22Rv1 (cell line): Measurements from ENCODE around the gene SERPINB6.

Source experiments
- ZFX ChIP-seq: fragments of 450-650 bp; IDR thresholded peaks from 2 replicates; pipeline ENCODE4 v1.6.1; 2017; ENCODE audit warnings: antibody characterized with exemption, borderline replicate concordance
- TF ChIP-seq, protein P1 (sequence below): fragments of 450-650 bp; IDR thresholded peaks from 2 replicates; pipeline ENCODE4 v1.5.1; 2017; ENCODE audit warnings: mild to moderate bottlenecking

- TF ChIP-seq, protein P1, sequence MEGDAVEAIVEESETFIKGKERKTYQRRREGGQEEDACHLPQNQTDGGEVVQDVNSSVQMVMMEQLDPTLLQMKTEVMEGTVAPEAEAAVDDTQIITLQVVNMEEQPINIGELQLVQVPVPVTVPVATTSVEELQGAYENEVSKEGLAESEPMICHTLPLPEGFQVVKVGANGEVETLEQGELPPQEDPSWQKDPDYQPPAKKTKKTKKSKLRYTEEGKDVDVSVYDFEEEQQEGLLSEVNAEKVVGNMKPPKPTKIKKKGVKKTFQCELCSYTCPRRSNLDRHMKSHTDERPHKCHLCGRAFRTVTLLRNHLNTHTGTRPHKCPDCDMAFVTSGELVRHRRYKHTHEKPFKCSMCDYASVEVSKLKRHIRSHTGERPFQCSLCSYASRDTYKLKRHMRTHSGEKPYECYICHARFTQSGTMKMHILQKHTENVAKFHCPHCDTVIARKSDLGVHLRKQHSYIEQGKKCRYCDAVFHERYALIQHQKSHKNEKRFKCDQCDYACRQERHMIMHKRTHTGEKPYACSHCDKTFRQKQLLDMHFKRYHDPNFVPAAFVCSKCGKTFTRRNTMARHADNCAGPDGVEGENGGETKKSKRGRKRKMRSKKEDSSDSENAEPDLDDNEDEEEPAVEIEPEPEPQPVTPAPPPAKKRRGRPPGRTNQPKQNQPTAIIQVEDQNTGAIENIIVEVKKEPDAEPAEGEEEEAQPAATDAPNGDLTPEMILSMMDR: no peak
- no peak for TF ChIP-seq ZFX
Measured at GRCh38 chr6:2919401-2919800, 52.0 kb downstream of the SERPINB6 start.
